ENCODE data around the gene FST.

DNA sequence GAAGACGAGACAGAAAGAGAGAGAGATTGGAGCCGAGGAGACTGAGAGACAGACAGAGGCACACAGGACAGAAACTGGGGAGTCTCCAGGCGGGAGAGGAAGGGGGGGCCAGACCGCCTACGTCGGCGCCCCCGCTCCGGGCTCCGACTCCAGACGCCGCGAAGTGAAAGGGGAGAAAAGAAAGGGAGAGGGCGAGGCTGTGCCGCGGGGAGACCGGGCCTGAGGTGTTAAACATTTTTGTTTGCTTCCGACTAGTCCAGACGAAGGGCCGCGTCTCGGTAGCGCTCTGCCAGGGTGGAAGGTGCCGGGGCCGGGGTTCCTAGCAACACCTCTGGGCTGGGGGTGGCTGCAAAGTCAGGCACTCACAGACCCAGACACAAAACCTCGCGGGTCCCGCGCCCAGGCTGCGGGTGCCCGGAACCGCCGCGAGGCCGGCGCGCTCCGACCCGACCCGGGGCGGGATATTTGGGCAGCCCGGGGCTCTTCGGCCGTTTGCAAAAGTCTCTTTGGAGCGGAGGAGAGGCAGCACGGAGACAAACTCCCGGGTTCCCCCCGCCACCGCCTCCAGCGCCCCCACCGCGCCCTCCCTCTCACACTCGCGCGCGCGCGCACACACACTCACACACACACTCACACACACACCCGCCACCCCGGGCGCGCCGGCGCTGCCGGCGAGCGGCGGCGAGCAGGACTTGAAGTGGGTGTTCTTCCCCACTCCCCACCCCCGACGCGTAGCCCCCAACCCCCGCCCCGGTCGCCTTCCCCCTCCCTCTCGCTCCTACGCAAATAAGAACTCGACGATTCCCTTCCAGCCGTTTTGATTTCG lies 626 bp upstream of the FST start:
- TF ChIP-seq, protein P1, sequence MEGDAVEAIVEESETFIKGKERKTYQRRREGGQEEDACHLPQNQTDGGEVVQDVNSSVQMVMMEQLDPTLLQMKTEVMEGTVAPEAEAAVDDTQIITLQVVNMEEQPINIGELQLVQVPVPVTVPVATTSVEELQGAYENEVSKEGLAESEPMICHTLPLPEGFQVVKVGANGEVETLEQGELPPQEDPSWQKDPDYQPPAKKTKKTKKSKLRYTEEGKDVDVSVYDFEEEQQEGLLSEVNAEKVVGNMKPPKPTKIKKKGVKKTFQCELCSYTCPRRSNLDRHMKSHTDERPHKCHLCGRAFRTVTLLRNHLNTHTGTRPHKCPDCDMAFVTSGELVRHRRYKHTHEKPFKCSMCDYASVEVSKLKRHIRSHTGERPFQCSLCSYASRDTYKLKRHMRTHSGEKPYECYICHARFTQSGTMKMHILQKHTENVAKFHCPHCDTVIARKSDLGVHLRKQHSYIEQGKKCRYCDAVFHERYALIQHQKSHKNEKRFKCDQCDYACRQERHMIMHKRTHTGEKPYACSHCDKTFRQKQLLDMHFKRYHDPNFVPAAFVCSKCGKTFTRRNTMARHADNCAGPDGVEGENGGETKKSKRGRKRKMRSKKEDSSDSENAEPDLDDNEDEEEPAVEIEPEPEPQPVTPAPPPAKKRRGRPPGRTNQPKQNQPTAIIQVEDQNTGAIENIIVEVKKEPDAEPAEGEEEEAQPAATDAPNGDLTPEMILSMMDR (IDR thresholded peaks at IDR 0.05; ENCODE audit: insufficient read depth, low read length, poor library complexity, severe bottlenecking), result no peak
- no peak for TF ChIP-seq EZH2phosphoT487 (conservative IDR thresholded peaks at IDR 0.05; ENCODE audit: low read length)
